GM21825 (cell line): Measurements from ENCODE around the gene SHANK2.

Experiments used
- ATAC-seq: cut with Tn5 transposase; IDR thresholded peaks from one replicate; pipeline ENCODE4 v1.9.1; 2021; ENCODE audit warnings: mild to moderate bottlenecking, moderate library complexity; ENCODE audit not compliant: unreplicated experiment

The SHANK2 gene

DNA sequence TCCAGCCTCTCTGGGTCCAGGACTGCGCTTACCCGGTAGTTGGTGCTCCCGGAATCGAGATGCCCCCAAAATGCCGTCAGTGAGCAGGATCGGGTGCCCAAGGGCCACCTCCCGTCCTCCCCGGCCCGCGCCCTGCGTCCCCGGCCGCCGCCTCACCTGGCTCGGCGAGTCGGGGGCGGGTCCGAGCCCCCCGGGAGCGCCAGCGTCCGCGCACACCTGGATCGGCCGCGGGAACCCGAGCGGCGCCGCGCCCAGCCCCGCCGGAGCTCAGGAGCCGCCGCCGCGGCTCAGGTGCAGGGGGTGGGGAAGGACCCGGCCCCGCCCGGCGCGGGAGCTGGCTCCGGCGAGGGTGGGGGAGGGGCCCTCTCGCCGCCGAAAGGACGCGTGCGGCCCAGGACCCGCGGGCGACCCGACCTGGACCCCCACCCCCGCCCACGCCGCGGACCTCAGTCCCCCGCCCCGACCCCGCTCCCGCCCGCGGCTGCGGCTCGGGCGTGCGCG lies at the start of gene SHANK2:
Gene SHANK2 (minus strand): TSS at position 309 of the 501 bp plus-strand sequence. CDS start 105,251 bp downstream, outside the sequence.
- no peak for ATAC-seq

DNA sequence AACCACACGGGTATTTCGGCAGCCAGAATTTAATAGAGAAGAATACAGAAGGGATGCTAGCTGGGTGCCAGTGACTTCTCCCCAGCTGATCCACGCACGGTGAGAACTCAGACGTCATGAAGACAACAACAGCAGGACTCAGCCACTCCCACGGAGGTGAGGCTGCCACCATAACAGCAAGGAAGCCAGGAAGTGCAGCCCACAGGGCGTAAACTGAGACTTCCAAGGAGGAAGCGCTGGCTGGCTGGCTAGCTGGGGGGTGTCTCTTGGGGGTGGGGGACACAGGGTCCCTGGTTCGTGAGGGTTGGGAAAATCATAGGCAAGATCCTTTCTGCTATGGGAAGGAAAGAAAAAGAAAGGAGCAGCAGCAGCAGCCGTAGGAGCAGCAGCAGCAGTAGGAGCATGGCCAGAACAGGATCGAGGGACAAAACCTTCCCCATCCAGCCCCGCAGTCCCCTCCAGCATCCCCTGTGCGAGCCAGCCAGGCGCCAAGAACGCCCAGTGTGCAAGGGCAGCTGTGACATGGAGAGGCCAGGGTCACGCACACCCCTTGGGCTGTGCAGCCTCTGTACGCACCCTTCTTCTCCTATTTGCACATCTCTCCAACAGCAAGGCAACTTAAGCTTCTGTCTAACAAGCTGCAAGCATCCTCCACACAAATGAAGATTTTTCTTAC lies 49.6 kb upstream of the SHANK2 start:
- no peak for ATAC-seq

DNA sequence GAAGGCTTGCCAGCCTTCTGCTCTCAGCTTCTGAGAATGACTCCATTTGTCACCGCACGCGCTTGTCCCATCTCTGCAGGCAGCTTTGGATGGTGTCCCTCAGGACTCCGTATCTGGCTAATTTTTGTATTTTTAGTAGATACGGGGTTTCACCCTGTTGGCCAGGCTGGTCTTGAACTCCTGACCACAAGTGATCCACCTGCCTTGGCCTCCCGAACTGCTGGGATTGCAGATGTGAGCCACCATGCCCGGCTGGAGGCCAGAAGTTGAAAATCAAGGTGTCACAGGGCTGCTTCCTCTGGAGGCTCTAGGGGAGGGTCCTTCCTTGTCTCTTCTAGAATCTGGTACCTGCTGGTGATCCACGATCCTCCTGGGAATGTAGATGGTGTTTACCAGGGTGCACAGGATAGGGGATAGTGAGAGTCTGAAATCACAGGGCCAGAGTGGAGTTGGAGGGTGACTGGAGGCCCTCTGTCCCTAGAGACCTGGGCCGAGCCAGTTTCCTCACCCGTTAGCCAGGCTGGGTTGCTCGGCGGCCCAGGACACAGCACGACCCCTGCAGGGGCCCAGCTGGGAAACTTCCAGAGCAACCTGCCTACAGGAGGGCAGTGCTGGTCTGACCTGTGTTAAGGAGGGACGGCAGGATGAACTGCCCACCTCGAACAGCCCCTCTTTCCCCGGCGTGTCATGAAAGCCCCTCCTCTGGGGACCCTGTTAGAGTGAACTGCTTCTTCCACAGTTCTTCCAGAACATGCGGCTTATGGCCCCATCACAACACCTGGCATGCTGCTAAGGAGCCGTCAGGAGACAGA lies 48.9 kb upstream of the SHANK2 start:
- ATAC-seq: no peak

- no peak for ATAC-seq
Observed at GRCh38 chr11:71300187-71300586, 47.8 kb upstream of the SHANK2 start.

DNA sequence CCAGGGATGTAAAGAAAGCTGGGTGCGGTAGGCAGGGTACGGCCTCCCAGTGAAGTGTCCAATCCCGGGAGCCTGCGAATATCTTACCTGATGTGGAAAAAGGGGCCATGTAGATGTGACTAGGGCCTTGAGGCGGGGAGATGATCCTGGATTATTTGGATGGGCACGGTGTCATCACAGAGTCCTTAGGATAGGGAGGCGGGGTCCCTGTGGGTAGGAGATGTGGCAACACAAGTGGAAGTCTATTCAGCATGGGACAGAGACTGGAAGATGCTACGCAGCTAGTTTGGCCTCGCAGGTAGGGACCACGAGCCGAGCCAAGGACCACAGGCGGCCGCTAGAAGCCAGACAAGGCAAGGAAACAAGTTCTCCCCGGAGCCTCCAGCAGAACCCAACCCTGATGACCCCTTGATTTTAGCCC lies 46.4 kb upstream of the SHANK2 start:
- no peak for ATAC-seq

GRCh38 chr11:71298016-71298550 lies 45.7 kb upstream of the SHANK2 start:
- ATAC-seq: no peak

GRCh38 chr11:71294846-71295600 lies 42.6 kb upstream of the SHANK2 start:
- ATAC-seq: no peak

GRCh38 chr11:71293961-71294782 lies 41.8 kb upstream of the SHANK2 start:
- ATAC-seq: no peak

DNA sequence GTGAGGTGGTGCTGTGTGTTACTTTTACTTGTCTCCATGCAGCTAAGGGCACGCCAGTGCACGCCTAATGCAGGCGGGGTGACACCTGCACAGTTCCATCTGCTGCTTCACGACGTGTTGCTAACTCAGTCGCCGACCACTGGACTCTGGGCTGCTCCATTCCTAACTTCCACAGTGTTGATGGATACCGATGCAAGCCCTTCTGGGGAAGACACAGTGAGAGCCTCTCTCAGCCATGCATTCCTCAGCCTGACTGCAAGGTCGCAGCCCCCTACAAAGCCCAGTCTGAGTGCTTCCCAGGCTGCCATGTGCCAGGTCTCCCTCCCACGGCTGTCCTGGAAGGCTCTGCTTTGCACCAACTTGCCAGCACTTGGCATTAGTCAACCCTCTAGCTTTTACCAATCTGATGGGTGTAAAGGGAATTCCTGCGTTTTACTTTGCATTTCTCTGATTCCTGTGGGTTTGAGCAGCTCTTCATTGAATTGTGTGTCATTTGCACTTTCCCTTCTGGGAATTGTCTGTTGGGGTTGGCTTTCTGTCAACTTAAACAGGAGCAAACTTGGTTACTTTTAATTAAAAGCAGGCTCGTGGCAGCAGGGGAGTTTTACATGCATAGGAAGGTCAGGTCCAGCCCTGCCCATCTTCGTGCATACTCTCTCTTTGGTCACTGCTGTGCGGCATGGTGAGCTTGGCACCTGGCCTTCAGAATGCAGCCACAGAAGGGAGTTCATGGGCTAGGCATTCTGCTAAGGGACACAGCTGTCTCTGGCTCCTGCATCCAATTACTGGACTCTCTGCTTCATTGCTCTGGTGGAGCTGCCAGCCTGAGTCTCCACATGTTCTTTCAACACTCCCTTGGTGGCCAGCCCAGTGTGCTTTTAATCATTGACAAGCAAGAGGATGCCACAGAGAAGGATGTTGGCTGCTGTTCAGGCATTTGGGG lies 34.6 kb upstream of the SHANK2 start:
- no peak for ATAC-seq

DNA sequence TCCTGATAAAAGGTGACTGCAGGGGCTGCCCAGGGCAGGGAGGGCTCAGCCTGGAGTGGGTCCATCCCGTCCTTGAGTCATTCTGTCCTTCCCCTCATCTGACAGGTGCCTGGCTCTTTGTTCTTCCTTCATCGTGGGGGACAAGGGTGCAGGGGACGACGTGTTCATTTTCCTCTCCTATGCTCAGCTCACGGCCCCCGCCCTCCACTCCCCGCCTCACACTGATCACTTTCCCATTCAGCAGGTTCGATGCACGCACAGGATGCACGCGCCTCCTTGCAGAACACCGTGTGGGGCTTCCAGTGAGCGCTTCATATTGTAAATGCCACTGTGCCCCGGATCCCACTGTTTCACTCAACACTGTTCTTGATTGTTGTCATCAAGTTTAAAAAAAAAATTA lies 32.7 kb upstream of the SHANK2 start:
- ATAC-seq: no peak

DNA sequence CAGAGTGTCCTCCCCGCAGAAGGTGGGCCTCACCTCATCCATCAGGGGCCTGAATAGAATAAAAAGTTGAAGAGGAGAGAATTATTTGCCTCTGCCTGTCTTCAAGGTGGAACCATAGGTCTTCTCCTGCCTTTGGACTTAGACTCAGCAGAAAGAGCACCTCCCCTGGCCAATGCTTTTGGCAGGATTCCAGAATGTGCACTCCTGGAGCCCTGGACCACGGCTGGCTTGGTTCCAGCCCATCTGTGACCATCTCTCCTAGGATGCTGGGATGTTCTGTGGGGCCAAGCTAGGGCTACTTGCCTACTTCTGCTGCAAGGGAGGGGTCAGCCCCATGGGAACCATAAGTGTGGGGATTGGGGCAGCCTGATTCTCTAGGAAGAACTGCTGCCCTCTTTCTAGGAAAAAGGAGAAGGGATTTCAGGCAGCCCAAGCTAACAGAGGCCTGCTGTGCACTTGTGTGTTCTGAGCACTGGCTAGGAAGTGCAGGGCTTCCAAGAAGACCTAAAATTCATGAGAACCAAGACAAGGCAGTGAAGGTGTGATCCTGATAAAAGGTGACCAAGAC lies 32.2 kb upstream of the SHANK2 start:
- no peak for ATAC-seq

- no peak for ATAC-seq
Observed at GRCh38 chr11:71283971-71284441, 31.6 kb upstream of the SHANK2 start.

GRCh38 chr11:71282581-71283351 lies 30.4 kb upstream of the SHANK2 start:
- no peak for ATAC-seq

DNA sequence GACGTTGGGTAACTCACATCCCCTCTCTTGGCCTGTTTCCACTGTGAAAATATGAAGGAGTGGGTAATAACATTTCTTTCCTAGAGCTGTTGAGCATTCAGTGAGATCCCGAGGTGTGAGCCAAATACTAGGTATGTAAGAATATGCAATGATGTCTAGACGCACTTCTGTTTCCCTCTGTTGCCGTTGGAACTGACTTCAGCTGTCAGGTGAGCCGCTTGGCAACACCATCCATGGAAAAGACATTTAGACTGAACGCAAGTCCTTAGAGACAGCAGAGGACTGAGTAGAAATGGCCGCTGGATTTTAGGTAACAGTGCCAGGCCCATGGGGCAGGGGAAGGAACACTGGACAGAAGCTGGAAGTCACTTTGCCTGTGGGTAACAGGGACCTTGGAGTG lies 29.5 kb upstream of the SHANK2 start:
- no peak for ATAC-seq

- ATAC-seq: no peak
Observed at GRCh38 chr11:71281204-71281603, 28.8 kb upstream of the SHANK2 start.

DNA sequence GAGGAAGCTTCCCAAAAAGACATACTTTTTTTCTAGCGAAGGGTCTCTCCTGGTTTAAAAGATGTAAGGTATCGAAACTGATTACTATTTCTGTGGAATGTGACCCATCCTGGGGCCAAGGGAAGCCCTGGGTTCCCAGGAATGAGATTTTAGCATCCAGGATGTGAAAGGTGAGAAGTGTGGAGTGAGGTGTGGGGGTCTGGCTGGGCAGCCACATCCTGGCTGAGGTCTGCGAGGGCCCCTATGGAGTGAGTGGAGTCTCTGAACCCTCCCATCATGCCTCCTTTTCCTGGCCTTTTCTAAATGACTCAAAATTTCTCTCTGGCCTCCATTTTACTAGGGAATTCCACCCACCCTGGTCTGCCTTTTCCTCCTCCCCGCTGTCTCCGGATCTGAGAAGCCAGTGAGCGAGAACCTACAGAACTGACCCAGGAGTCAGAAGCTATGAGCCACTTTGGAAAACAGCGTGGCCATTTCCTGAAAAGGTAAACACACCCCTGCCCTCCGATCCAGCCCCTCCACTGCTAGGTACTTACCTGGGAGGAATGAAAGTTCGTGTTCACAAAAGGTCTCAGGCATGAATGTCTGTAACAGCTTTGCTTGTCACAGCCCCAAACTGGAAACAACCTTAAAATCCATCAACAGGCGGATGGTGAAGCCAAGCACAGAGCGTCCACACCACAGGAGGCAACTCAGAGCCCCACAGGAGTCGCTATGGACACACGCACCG lies 27.7 kb upstream of the SHANK2 start:
- ATAC-seq: no peak

DNA sequence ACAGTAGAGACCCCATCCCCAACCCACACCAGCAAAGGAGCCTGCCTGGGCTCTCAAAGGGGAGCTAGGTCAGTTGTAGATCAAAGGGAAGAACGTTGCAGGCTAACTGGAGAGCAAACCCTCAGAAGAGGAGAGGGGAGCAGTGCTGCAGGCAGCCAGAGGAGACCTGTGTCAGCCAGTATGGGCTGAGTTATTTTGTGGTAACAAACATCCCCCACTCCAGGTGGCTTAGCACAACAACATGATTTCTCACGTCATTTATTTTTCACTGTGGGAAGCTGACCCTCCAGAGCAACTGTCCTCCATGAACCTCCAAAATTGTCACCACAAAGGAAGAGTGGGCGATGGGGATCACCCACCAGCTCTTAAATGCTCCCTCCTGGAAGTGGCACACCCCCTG lies 19.8 kb upstream of the SHANK2 start:
- no peak for ATAC-seq
